ENCODE measurements around the gene ME1. TPM values are rescaled to one million over a fixed set of nuclear protein-coding genes. Genes with fewer than 3 reads are reported as not detected.

ME1 gene
- total RNA-seq, 1 experiment from 2014 or later, result 7.8 TPM

DNA sequence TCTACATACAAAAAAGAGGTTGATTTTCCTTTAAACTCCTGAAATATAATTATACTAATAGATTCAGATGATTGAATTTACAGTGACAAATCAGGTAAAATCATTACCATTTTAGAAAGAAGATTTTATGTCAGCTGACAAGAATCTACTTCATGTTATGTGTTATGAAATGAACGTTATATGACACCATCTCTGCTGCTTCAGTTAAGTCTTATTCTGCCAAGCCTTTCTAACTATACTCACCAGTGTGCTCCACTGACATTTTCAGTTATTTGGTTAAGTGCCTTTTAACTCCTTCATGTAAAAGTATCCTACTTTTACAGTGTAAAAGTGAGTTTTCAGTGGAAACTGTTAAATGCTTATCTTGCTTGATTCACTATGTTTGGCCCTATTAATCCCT, 157.3 kb downstream of the ME1 start:
- Histone ChIP-seq H3K23ac (ENCODE audit: insufficient read length, low read depth, low read length) (no peak overlapping the region), H3K9me3 (ENCODE audit: control insufficient read depth, low read depth, low read length) (no peaks in the 10 kb centered on the region), H2AFZ (ENCODE audit: low read length) (no peak overlapping the region), H3K4ac (ENCODE audit: low read depth, low read length) (no peak overlapping the region), H3K18ac (ENCODE audit: insufficient read length, low read depth, low read length) (no peak overlapping the region), H3K27ac (ENCODE audit: insufficient read length, low read depth, low read length) (no peak overlapping the region), H3K23me2 (ENCODE audit: insufficient read length, low read depth, low read length, poor library complexity, severe bottlenecking) (no peaks in the 10 kb centered on the region), H2BK5ac (ENCODE audit: insufficient read length, low read length) (no peak overlapping the region), H3K56ac (ENCODE audit: insufficient read length, low read depth, low read length) (no peak overlapping the region), H2BK12ac (ENCODE audit: insufficient read length, low read depth, low read length) (no peak overlapping the region), H3K4me1 (ENCODE audit: insufficient read depth, low read length) (no peaks in the 10 kb centered on the region), H3K14ac (ENCODE audit: insufficient read depth, low read length) (no peak overlapping the region), H3K9ac (ENCODE audit: extremely low read depth, insufficient read length, low read length) (no peak overlapping the region), H4K20me1 (ENCODE audit: control insufficient read depth, insufficient read depth, insufficient read length) (no peaks in the 10 kb centered on the region), H2AK5ac (ENCODE audit: insufficient read length, low read length) (no peak overlapping the region), H2BK15ac (ENCODE audit: low read depth, low read length) (no peak overlapping the region), H4K91ac (ENCODE audit: insufficient read length, low read depth, low read length) (no peak overlapping the region), H2BK120ac (ENCODE audit: low read depth, low read length, poor library complexity, severe bottlenecking) (no peak overlapping the region), H2BK20ac (ENCODE audit: low read depth, low read length, poor library complexity, severe bottlenecking) (no peak overlapping the region), H3K79me1 (ENCODE audit: insufficient read depth, low read depth, low read length, poor library complexity, severe bottlenecking) (no peaks in the 10 kb centered on the region), H3T11ph (ENCODE audit: low read length) (no peak overlapping the region), H3K27me3 (ENCODE audit: insufficient read depth, low read length) (no peaks in the 10 kb centered on the region), H4K5ac (ENCODE audit: insufficient read length, low read depth, low read length) (no peak overlapping the region), H3K4me2 (ENCODE audit: insufficient read depth, insufficient read length, low read length) (no peak overlapping the region), H4K8ac (replicated peaks; ENCODE audit: insufficient read length, low read depth, low read length) (no peak overlapping the region), H3K79me2 (ENCODE audit: insufficient read depth, low read length) (no peaks in the 10 kb centered on the region)
- no CpG with 5 or more reads among the region's 1 CpG for WGBS (ENCODE audit: extremely low coverage, insufficient read length, low lambda C conversion rate)
- no peaks in the 10 kb centered on the region for H3K27me3 Mint-ChIP-seq (ENCODE audit: low read depth)
- H3K27ac Mint-ChIP-seq, result no peak overlapping the region
- H3K4me3 Mint-ChIP-seq, result no peak overlapping the region
- H3K4me1 Mint-ChIP-seq, result no peaks in the 10 kb centered on the region
- TF ChIP-seq CTCF (conservative IDR thresholded peaks at IDR 0.05), result no peak
- no peaks in the 10 kb centered on the region for H3K36me3 Mint-ChIP-seq (ENCODE audit: insufficient read depth in 1 of 3, low read depth in 3 of 3)
- no peak for DNase-seq
- no peaks in the 10 kb centered on the region for H3K9me3 Mint-ChIP-seq
